K562 (cell line): ENCODE measurements around the gene CFP. TPM values are rescaled to one million over a fixed set of nuclear protein-coding genes. Genes with fewer than 3 reads are reported as not detected.
A peak's percentile ranks its signal among the peaks of the same experiment; 100 is the strongest.

ENCODE experiments used
- AFF4 ChIP-seq: sonication (generic); formaldehyde crosslinking; IDR thresholded peaks from 2 replicates; pipeline ENCODE4 v1.8.0; 2023; ENCODE audit warnings: mild to moderate bottlenecking, missing genetic modification reagents
- ARHGAP35 ChIP-seq: fragments of 450-650 bp; IDR thresholded peaks from 2 replicates; pipeline ENCODE4 v1.6.1; 2018; ENCODE audit not compliant: partially characterized antibody
- CEBPG ChIP-seq, 3 experiments: fragments of 200-800 bp in 1 of 3; sonication (Bioruptor generic) in 1 of 3; sonication (generic) in 1 of 3; formaldehyde crosslinking in 1 of 3; IDR thresholded peaks in 2 of 3; conservative IDR thresholded peaks in 1 of 3; 2 replicates each; pipeline versions ENCODE4 v1.6.1 to v1.8.0; 2016 to 2022; ENCODE audit warnings: missing compliant biosample characterization in 2 of 3, missing genetic modification characterization in 2 of 3, mild to moderate bottlenecking in 1 of 3, missing genetic modification reagents in 1 of 3
- FOXJ2 ChIP-seq: fragments of 200-800 bp; sonication (Bioruptor generic); IDR thresholded peaks from 2 replicates; pipeline ENCODE4 v1.6.1; 2016; ENCODE audit warnings: missing genetic modification characterization, missing compliant biosample characterization
- ILF3 ChIP-seq: fragments of 450-650 bp; IDR thresholded peaks from 2 replicates; pipeline ENCODE4 v1.6.1; 2018; ENCODE audit warnings: antibody characterized with exemption, mild to moderate bottlenecking, moderate library complexity, borderline replicate concordance
- NFE2L1 ChIP-seq: fragments of 450-650 bp; IDR thresholded peaks from 2 replicates; pipeline ENCODE4 v1.6.1; 2016; ENCODE audit warnings: missing genetic modification characterization, low read depth, mild to moderate bottlenecking, missing compliant biosample characterization, moderate library complexity, borderline replicate concordance
- POLR3G ChIP-seq: IDR thresholded peaks from 2 replicates; pipeline ENCODE4 v1.6.1; 2011; ENCODE audit not compliant: insufficient read length, insufficient replicate concordance; ENCODE audit errors: extremely low read depth
- PPARD ChIP-seq: fragments of 250-450 bp; sonication (Bioruptor Pico); IDR thresholded peaks from 2 replicates; pipeline ENCODE4 v1.8.0; 2022; ENCODE audit warnings: inconsistent platforms, mild to moderate bottlenecking, moderate library complexity
- TAL1 ChIP-seq: fragments of 450-650 bp; IDR thresholded peaks from 2 replicates; pipeline ENCODE4 v1.6.1; 2016; ENCODE audit warnings: mild to moderate bottlenecking
- ZNF551 ChIP-seq: fragments of 250-450 bp; sonication (Bioruptor Pico); IDR thresholded peaks from 2 replicates; pipeline ENCODE4 v1.5.0; 2021; ENCODE audit warnings: mild to moderate bottlenecking, moderate library complexity
- ZZZ3 ChIP-seq: fragments of 450-650 bp; IDR thresholded peaks from 2 replicates; pipeline ENCODE4 v1.6.1; 2016; ENCODE audit warnings: antibody characterized with exemption, mild to moderate bottlenecking, moderate library complexity
- polyA plus RNA-seq, 8 experiments: library from polyadenylated mRNA; depleted of rRNA in 4 of 8; stranded (reverse) in 5 of 8; unstranded in 3 of 8; fragments of >200 nt; fragmentation: Nextera tagmentation in 2 of 8; fragmentation: Illumina TruSeq in 1 of 8; extraction: Ambion mirVana in 2 of 8; extraction: Trizol in 1 of 8; gene quantifications; 2 replicates each; pipeline versions ENCODE4 v1.2.1 to v1.2.3, GENCODE V29; 2011 to 2014; ENCODE audit warnings: inconsistent platforms in 1 of 8, missing spikeins in 1 of 8
- total RNA-seq, 7 experiments: library from RNA; depleted of rRNA in 6 of 7; stranded (reverse); fragments of >200 nt in 6 of 7; fragmentation: Illumina TruSeq in 2 of 7; extraction: Trizol in 2 of 7; gene quantifications; 2 replicates each; pipeline versions ENCODE4 v1.2.1 to v1.2.3, GENCODE V29; 2011 to 2021; ENCODE audit warnings: low replicate concordance in 1 of 7
- TF ChIP-seq, protein P1 (sequence below): fragments of 450-650 bp; IDR thresholded peaks from 2 replicates; pipeline ENCODE4 v1.6.1; 2017; ENCODE audit warnings: antibody characterized with exemption, mild to moderate bottlenecking
- TF ChIP-seq, protein P2 (sequence below): conservative IDR thresholded peaks from 2 replicates; pipeline ENCODE4 v1.6.1; 2011; ENCODE audit warnings: low read depth, mild to moderate bottlenecking, low read length; ENCODE audit not compliant: control insufficient read depth
- TF ChIP-seq, protein P3 (sequence below): sonication (generic); formaldehyde crosslinking; IDR thresholded peaks from 2 replicates; pipeline ENCODE4 v1.8.1; 2023; ENCODE audit warnings: mild to moderate bottlenecking, missing genetic modification reagents

Gene CFP
- total and polyA plus RNA-seq, 9 of the 15 experiments (the other 6 are each of a cell fraction or from before 2014, with no cell fraction given) = 0.18 to 2.0 (median 0.55) TPM

DNA sequence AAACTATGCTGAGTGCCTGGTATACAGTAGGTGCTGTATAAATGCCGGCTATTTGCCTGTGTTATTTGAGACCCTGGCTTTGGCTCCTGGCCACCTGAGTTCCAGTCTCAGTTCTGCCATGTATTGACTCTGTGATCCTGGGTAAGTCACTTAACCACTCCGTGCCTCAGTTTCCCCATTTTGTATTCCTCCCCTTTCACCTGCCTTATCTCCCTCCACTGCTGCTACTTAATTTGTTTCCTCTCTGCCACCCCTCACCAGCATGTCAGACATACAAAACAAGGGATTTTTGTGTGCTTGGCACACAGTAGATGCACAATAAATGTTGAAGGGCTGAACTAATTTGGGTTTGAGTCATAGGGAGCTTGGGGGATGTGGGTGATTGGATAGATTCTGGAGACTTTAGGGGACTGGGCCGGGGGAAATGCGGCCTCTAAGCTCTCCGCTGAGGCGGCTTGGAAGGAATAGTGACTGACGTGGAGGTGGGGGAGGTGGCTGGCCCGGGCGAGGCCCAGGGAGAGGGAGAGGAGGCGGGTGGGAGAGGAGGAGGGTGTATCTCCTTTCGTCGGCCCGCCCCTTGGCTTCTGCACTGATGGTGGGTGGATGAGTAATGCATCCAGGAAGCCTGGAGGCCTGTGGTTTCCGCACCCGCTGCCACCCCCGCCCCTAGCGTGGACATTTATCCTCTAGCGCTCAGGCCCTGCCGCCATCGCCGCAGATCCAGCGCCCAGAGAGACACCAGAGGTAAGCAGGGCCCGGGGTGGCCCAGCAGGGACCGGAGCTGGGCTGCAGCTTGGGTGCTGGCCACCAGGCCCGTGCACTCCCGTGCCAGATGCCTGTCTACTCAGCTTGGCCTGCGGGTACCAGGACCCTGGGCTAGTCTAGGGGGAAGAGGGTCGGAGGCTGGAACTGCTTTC lies 47.7 kb downstream of the CFP start, which contains the start of gene TIMP1 (continued):
- TF ChIP-seq, protein P1, sequence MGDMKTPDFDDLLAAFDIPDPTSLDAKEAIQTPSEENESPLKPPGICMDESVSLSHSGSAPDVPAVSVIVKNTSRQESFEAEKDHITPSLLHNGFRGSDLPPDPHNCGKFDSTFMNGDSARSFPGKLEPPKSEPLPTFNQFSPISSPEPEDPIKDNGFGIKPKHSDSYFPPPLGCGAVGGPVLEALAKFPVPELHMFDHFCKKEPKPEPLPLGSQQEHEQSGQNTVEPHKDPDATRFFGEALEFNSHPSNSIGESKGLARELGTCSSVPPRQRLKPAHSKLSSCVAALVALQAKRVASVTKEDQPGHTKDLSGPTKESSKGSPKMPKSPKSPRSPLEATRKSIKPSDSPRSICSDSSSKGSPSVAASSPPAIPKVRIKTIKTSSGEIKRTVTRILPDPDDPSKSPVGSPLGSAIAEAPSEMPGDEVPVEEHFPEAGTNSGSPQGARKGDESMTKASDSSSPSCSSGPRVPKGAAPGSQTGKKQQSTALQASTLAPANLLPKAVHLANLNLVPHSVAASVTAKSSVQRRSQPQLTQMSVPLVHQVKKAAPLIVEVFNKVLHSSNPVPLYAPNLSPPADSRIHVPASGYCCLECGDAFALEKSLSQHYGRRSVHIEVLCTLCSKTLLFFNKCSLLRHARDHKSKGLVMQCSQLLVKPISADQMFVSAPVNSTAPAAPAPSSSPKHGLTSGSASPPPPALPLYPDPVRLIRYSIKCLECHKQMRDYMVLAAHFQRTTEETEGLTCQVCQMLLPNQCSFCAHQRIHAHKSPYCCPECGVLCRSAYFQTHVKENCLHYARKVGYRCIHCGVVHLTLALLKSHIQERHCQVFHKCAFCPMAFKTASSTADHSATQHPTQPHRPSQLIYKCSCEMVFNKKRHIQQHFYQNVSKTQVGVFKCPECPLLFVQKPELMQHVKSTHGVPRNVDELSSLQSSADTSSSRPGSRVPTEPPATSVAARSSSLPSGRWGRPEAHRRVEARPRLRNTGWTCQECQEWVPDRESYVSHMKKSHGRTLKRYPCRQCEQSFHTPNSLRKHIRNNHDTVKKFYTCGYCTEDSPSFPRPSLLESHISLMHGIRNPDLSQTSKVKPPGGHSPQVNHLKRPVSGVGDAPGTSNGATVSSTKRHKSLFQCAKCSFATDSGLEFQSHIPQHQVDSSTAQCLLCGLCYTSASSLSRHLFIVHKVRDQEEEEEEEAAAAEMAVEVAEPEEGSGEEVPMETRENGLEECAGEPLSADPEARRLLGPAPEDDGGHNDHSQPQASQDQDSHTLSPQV = no peak
- TF ChIP-seq AFF4 (CRISPR knock-in tag) (no peak), ZZZ3 (peak; percentile 53; the same call in 1 of the 2 replicates), FOXJ2 (no peak), ARHGAP35 (no peak), TAL1 (no peak), NFE2L1 (tag) (no peak), PPARD (CRISPR knock-in tag) (no peak), POLR3G (no peak), ILF3 (no peak), CEBPG (CRISPR knock-in tag; IDR thresholded peaks at IDR 0.05) (0 out of 2 replicates have a peak, but pooled peaks have one; percentile 18), CEBPG (tag; conservative IDR thresholded peaks at IDR 0.05 in 1 of 2, IDR thresholded peaks at IDR 0.05 in 1 of 2) (no peak), ZNF551 (CRISPR knock-in tag) (no peak)
- TF ChIP-seq, protein P2, sequence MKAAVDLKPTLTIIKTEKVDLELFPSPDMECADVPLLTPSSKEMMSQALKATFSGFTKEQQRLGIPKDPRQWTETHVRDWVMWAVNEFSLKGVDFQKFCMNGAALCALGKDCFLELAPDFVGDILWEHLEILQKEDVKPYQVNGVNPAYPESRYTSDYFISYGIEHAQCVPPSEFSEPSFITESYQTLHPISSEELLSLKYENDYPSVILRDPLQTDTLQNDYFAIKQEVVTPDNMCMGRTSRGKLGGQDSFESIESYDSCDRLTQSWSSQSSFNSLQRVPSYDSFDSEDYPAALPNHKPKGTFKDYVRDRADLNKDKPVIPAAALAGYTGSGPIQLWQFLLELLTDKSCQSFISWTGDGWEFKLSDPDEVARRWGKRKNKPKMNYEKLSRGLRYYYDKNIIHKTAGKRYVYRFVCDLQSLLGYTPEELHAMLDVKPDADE = 0 out of 2 replicates have a peak, but pooled peaks have one; percentile 38
- TF ChIP-seq, protein P3, sequence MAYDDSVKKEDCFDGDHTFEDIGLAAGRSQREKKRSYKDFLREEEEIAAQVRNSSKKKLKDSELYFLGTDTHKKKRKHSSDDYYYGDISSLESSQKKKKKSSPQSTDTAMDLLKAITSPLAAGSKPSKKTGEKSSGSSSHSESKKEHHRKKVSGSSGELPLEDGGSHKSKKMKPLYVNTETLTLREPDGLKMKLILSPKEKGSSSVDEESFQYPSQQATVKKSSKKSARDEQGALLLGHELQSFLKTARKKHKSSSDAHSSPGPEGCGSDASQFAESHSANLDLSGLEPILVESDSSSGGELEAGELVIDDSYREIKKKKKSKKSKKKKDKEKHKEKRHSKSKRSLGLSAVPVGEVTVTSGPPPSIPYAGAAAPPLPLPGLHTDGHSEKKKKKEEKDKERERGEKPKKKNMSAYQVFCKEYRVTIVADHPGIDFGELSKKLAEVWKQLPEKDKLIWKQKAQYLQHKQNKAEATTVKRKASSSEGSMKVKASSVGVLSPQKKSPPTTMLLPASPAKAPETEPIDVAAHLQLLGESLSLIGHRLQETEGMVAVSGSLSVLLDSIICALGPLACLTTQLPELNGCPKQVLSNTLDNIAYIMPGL (CRISPR knock-in tag) = no peak
